ENCODE data around the gene PINK1. TPM values are rescaled to one million over a fixed set of nuclear protein-coding genes. Genes with fewer than 3 reads are reported as not detected.

PINK1 gene
- total and polyA plus RNA-seq, 2 of the 13 experiments (the other 11 are each of a cell fraction or from before 2014, with no cell fraction given): 15.3 to 16.1 TPM

GRCh38 chr1:20590306-20590777, 42.9 kb upstream of the PINK1 start (continued):
- TF ChIP-seq ZNF710 (CRISPR knock-in tag; IDR thresholded peaks at IDR 0.05; ENCODE audit: borderline replicate concordance) (no peak), ATF4 (CRISPR knock-in tag; IDR thresholded peaks at IDR 0.05) (peak in 1 of 2 experiments; percentile 67; a peak in 2 of 4 replicates), ZNF558 (CRISPR knock-in tag; IDR thresholded peaks at IDR 0.05; ENCODE audit: borderline replicate concordance) (no peak), ZNF292 (CRISPR knock-in tag; IDR thresholded peaks at IDR 0.05; ENCODE audit: borderline replicate concordance, low read depth) (no peak), ZGPAT (CRISPR knock-in tag; IDR thresholded peaks at IDR 0.05) (0 out of 2 replicates have a peak, but pooled peaks have one; percentile 17), ZNF3 (CRISPR knock-in tag; IDR thresholded peaks at IDR 0.05) (peak; percentile 37; the same call in 1 of the 2 replicates), MAZ (IDR thresholded peaks at IDR 0.05; ENCODE audit: borderline replicate concordance, low read depth, low read length) (no peak), MAZ (CRISPR knock-in tag; IDR thresholded peaks at IDR 0.05; ENCODE audit: low read depth) (0 out of 2 replicates have a peak, but pooled peaks have one; percentile 35), NR2F2 (IDR thresholded peaks at IDR 0.05; ENCODE audit: borderline replicate concordance, low read depth) (no peak), SPEN (CRISPR knock-in tag; IDR thresholded peaks at IDR 0.05; ENCODE audit: low read depth) (no peak), BORCS8-MEF2B (CRISPR knock-in tag; IDR thresholded peaks at IDR 0.05) (no peak), ZNF432 (CRISPR knock-in tag; IDR thresholded peaks at IDR 0.05; ENCODE audit: borderline replicate concordance) (no peak)

All from HepG2 (cell line).